Measurements from ENCODE around the gene WDR1. TPM values are rescaled to one million over a fixed set of nuclear protein-coding genes. Genes with fewer than 3 reads are reported as not detected.

WDR1 gene
- total and polyA plus RNA-seq, 2 experiments from 2014 or later, result 413 to 487 TPM

DNA sequence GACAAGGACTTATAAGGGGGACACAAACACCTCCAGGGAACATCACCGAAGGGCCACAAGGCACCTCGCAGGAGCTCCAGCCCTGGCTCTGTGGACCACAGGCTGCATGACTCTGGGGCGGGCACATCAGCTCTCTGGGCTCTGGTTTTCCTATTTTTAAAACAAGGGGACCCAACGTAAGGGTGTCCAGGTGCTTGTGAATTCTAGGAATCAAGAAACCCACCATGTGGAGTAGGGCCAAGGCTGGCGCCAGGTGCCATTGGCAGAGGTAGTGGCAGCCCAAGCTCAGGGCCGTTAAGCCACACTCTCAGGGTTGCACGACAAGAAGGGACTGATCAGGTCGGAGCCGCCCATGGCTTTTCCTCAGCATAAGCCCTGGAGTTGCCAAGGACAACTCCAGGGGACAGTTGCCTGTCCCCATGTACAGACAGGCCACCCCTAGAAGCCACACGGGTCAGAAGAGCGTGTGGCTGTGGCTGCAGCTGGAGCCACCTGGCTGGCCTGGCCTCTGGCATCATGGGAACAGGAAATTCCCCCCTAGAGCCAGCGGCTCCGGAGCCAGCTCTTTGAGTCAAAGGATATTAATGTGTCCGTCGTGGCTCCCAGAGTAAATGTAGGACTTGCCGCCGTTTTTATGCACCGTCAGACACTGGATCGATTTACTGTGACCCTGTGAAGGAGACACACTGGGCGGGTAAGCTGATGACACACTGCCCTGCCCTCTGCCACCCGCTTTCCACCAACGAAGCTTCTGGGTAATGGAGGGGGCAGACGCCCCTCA lies 32.5 kb downstream of the WDR1 start:
- Histone ChIP-seq H3K27me3 (replicated peaks; ENCODE audit: insufficient read depth) (no peaks in the 10 kb centered on the region), H3K4me2 (ENCODE audit: unreplicated experiment) (no peak overlapping the region), H3K9me2 (ENCODE audit: insufficient read depth) (no peaks in the 10 kb centered on the region), H3K9me3 (ENCODE audit: low read depth) (no peaks in the 10 kb centered on the region), H3K4me3 (no peak overlapping the region), H2AFZ (no peak overlapping the region), H3K4me1 (ENCODE audit: insufficient read depth) (no peaks in the 10 kb centered on the region), H4K20me1 (ENCODE audit: insufficient read depth) (no peaks in the 10 kb centered on the region), H3K36me3 (ENCODE audit: low read depth) (peaks cover 93% of the 10 kb centered on the region), H3K79me2 (ENCODE audit: insufficient read depth) (peaks cover 99% of the 10 kb centered on the region), H3F3A (ENCODE audit: insufficient read depth) (no peaks in the 10 kb centered on the region), H3K9ac (no peak overlapping the region), H3K27ac (no peak overlapping the region)
- no peak for DNase-seq
- WGBS, 2 experiments (ENCODE audit: low coverage in 1 of 2, low lambda C conversion rate in 2 of 2, missing lambda C conversion rate in 2 of 2), result 87% methylated on average over 23 of the region's 23 CpGs
- TF ChIP-seq EZH2 (IDR thresholded peaks at IDR 0.05; ENCODE audit: insufficient read depth, poor library complexity, severe bottlenecking) (no peak), EZH2phosphoT487 (IDR thresholded peaks at IDR 0.05; ENCODE audit: insufficient read depth, low read depth) (no peak)
- in situ Hi-C loops (cut with MboI), result no loop called here

DNA sequence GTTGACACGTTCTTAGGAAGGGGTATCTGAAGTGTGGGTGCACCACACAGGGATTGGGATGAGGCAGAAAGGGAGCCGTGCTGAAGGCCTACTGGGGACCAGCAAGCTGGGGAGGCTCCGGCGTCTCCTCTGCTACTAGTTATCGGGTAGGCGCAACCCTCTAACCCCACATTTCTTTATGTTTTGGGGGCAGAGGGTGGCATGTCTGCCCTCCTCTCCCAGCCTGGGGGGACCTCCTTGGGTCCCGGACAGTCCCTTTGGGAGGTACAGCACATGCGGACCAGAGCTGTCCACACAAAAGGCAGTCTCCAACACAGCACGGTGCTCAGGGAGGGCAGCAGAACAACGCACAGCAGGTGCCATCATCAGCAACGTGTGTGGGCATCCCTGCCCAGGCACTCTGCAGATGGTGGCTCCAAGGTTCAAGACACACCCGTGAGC lies 33.2 kb downstream of the WDR1 start:
- no peaks in the 10 kb centered on the region for H3F3A ChIP-seq (ENCODE audit: insufficient read depth)
- no peaks in the 10 kb centered on the region for H3K9me2 ChIP-seq (ENCODE audit: insufficient read depth)
- H3K9ac ChIP-seq, result no peak overlapping the region
- no peak overlapping the region for H3K4me3 ChIP-seq
- in situ Hi-C loops (cut with MboI), result no loop called here
- H3K27me3 ChIP-seq (replicated peaks; ENCODE audit: insufficient read depth), result no peaks in the 10 kb centered on the region
- 82 to 86% methylated on average over 12 of the region's 12 CpGs for WGBS, 2 experiments (ENCODE audit: low coverage in 1 of 2, low lambda C conversion rate in 2 of 2, missing lambda C conversion rate in 2 of 2)
- DNase-seq, result no peak
- H3K9me3 ChIP-seq (ENCODE audit: low read depth), result no peaks in the 10 kb centered on the region
- no peak overlapping the region for H3K27ac ChIP-seq
- H3K36me3 ChIP-seq (ENCODE audit: low read depth), result peaks cover 92% of the 10 kb centered on the region
- H4K20me1 ChIP-seq (ENCODE audit: insufficient read depth), result no peaks in the 10 kb centered on the region
- TF ChIP-seq EZH2 (IDR thresholded peaks at IDR 0.05; ENCODE audit: insufficient read depth, poor library complexity, severe bottlenecking) (no peak), EZH2phosphoT487 (IDR thresholded peaks at IDR 0.05; ENCODE audit: insufficient read depth, low read depth) (no peak)
- no peaks in the 10 kb centered on the region for H3K4me1 ChIP-seq (ENCODE audit: insufficient read depth)
- H3K79me2 ChIP-seq (ENCODE audit: insufficient read depth), result peaks cover 97% of the 10 kb centered on the region
- H3K4me2 ChIP-seq (ENCODE audit: unreplicated experiment), result no peak overlapping the region
- no peak overlapping the region for H2AFZ ChIP-seq

- Histone ChIP-seq H3F3A (ENCODE audit: insufficient read depth) (no peaks in the 10 kb centered on the region), H2AFZ (no peak overlapping the region), H4K20me1 (ENCODE audit: insufficient read depth) (no peaks in the 10 kb centered on the region), H3K9me3 (ENCODE audit: low read depth) (no peaks in the 10 kb centered on the region), H3K9me2 (ENCODE audit: insufficient read depth) (no peaks in the 10 kb centered on the region), H3K27me3 (replicated peaks; ENCODE audit: insufficient read depth) (no peaks in the 10 kb centered on the region), H3K9ac (no peak overlapping the region), H3K4me2 (ENCODE audit: unreplicated experiment) (no peak overlapping the region), H3K4me1 (ENCODE audit: insufficient read depth) (no peaks in the 10 kb centered on the region), H3K4me3 (no peak overlapping the region), H3K36me3 (ENCODE audit: low read depth) (peaks cover 92% of the 10 kb centered on the region), H3K27ac (no peak overlapping the region), H3K79me2 (ENCODE audit: insufficient read depth) (peaks cover 97% of the 10 kb centered on the region)
- DNase-seq, result no peak
- TF ChIP-seq EZH2phosphoT487 (IDR thresholded peaks at IDR 0.05; ENCODE audit: insufficient read depth, low read depth) (no peak), EZH2 (IDR thresholded peaks at IDR 0.05; ENCODE audit: insufficient read depth, poor library complexity, severe bottlenecking) (no peak)
- WGBS, 2 experiments (ENCODE audit: low coverage in 1 of 2, low lambda C conversion rate in 2 of 2, missing lambda C conversion rate in 2 of 2), result 92 to 96% methylated on average over 18 to 20 of the region's 20 CpGs
- in situ Hi-C loops (cut with MboI), result no loop called here
Measured at GRCh38 chr4:10082459-10083272, 33.9 kb downstream of the WDR1 start.

GRCh38 chr4:10082047-10082446 lies 34.6 kb downstream of the WDR1 start:
- in situ Hi-C loops (cut with MboI), result no loop called here
- Histone ChIP-seq H3K9ac (no peak overlapping the region), H3K4me2 (ENCODE audit: unreplicated experiment) (no peak overlapping the region), H3K9me3 (ENCODE audit: low read depth) (no peaks in the 10 kb centered on the region), H3K9me2 (ENCODE audit: insufficient read depth) (no peaks in the 10 kb centered on the region), H4K20me1 (ENCODE audit: insufficient read depth) (no peaks in the 10 kb centered on the region), H3K4me3 (no peak overlapping the region), H3K27me3 (replicated peaks; ENCODE audit: insufficient read depth) (no peaks in the 10 kb centered on the region), H3F3A (ENCODE audit: insufficient read depth) (no peaks in the 10 kb centered on the region), H3K4me1 (ENCODE audit: insufficient read depth) (no peaks in the 10 kb centered on the region), H3K79me2 (ENCODE audit: insufficient read depth) (peaks cover 91% of the 10 kb centered on the region), H2AFZ (no peak overlapping the region), H3K27ac (no peak overlapping the region), H3K36me3 (ENCODE audit: low read depth) (peaks cover 92% of the 10 kb centered on the region)
- TF ChIP-seq EZH2phosphoT487 (IDR thresholded peaks at IDR 0.05; ENCODE audit: insufficient read depth, low read depth) (no peak), EZH2 (IDR thresholded peaks at IDR 0.05; ENCODE audit: insufficient read depth, poor library complexity, severe bottlenecking) (no peak)
- 97% methylated on average over 8 of the region's 8 CpGs for WGBS, 2 experiments (ENCODE audit: low coverage in 1 of 2, low lambda C conversion rate in 2 of 2, missing lambda C conversion rate in 2 of 2)
- no peak for DNase-seq

All from GM23248 (cell line).